Endothelial cell of umbilical vein (primary cell): ENCODE results near the gene KAT7. TPM values are rescaled to one million over a fixed set of nuclear protein-coding genes. Genes with fewer than 3 reads are reported as not detected.

Experiments
- BruUV-seq: library from RNA; stranded (reverse); fragments of 400-500 nt; replicated peaks from 2 replicates; lab custom pipeline; 2021; lab: Mats Ljungman, UMichigan
- CTCF ChIA-PET: fragments of 300-600, 350-600 bp; sonication (Branson Sonifier 250); formaldehyde crosslinking; loops from one replicate; lab custom pipeline; 2021; ENCODE audit warnings: antibody characterized with exemption, inconsistent platforms; lab: Charles Lee
- POLR2A ChIA-PET: fragments of 300-600, 350-600 bp; sonication (Branson Sonifier 250); formaldehyde crosslinking; loops from one replicate; lab custom pipeline; 2021; ENCODE audit warnings: antibody characterized with exemption, inconsistent platforms; lab: Charles Lee
- DNase-seq: peaks from one replicate; pipeline ENCODE4 v3.0.0-alpha.2; 2011; ENCODE audit warnings: low read depth, low spot score
- FAIRE-seq: peaks from 2 replicates; lab custom pipeline; 2011; peaks lifted over from hg19 to GRCh38; lab: Jason Lieb, UNC
- H2AFZ ChIP-seq: 2 replicates; pipeline ENCODE4 v1.6.0; 2012; ENCODE audit warnings: low read depth, low read length, control low read depth, inconsistent platforms
- H3K27ac ChIP-seq: 2 replicates; pipeline ENCODE4 v1.5.1; 2011; ENCODE audit warnings: low read depth, mild to moderate bottlenecking, control low read depth, low read length, moderate library complexity; ENCODE audit not compliant: insufficient read depth
- H3K27me3 ChIP-seq, 2 experiments: 2 replicates each; pipeline versions ENCODE4 v1.6.0 to v1.6.1; 2011; ENCODE audit warnings: low read length in 2 of 2, mixed read lengths in 1 of 2; ENCODE audit not compliant: control insufficient read depth in 2 of 2, insufficient read depth in 2 of 2
- H3K36me3 ChIP-seq, 2 experiments: 2 replicates in 1 of 2; 3 replicates in 1 of 2; pipeline ENCODE4 v1.5.1; 2011; ENCODE audit warnings: low read length in 2 of 2, mild to moderate bottlenecking in 1 of 2, moderate library complexity in 1 of 2; ENCODE audit not compliant: control insufficient read depth in 2 of 2, insufficient read depth in 2 of 2; ENCODE audit errors: extremely low read depth in 1 of 2
- H3K4me1 ChIP-seq: 3 replicates; pipeline ENCODE4 v1.5.1; 2011; ENCODE audit warnings: mild to moderate bottlenecking, low read length; ENCODE audit not compliant: control insufficient read depth, insufficient read depth; ENCODE audit errors: extremely low read depth
- H3K4me2 ChIP-seq: 2 replicates; pipeline ENCODE4 v1.6.1; 2011; ENCODE audit warnings: low read length, control low read depth, mixed read lengths; ENCODE audit not compliant: insufficient read depth
- H3K4me3 ChIP-seq, 3 experiments: fragments of 200-600 bp in 1 of 3; sonication (generic), shearing (Covaris generic) in 1 of 3; replicated peaks in 1 of 3; 2 replicates each; pipeline ENCODE4 v1.5.1; 2011 to 2016; ENCODE audit warnings: control low read depth in 3 of 3, low read length in 3 of 3, mild to moderate bottlenecking in 2 of 3, inconsistent platforms in 1 of 3, low read depth in 1 of 3, moderate library complexity in 1 of 3; ENCODE audit not compliant: insufficient read depth in 1 of 3
- H3K79me2 ChIP-seq: 2 replicates; pipeline ENCODE4 v1.6.0; 2012; ENCODE audit warnings: low read length, inconsistent platforms; ENCODE audit not compliant: control insufficient read depth, insufficient read depth
- H3K9ac ChIP-seq: replicated peaks from 2 replicates; pipeline ENCODE3; 2011; ENCODE audit warnings: low read length, control low read depth; ENCODE audit not compliant: insufficient read depth; ENCODE audit errors: extremely low read depth
- H3K9me1 ChIP-seq: replicated peaks from 3 replicates; pipeline ENCODE4 v1.6.0; 2011; ENCODE audit warnings: mild to moderate bottlenecking, low read length; ENCODE audit not compliant: control insufficient read depth, insufficient read depth; ENCODE audit errors: extremely low read depth
- H3K9me3 ChIP-seq: replicated peaks from 2 replicates; pipeline ENCODE4 v1.5.1; 2012; ENCODE audit warnings: low read length, inconsistent platforms; ENCODE audit not compliant: control insufficient read depth, insufficient read depth
- H4K20me1 ChIP-seq: replicated peaks from 2 replicates; pipeline ENCODE3; 2011; ENCODE audit warnings: mild to moderate bottlenecking, low read length; ENCODE audit not compliant: control insufficient read depth, insufficient read depth; ENCODE audit errors: extremely low read depth
- CTCF ChIP-seq, 2 donors: IDR thresholded peaks; 1 replicate in 1 of 2; 2 replicates in 1 of 2; pipeline ENCODE4 v1.5.1; 2011; ENCODE audit warnings: low read length in 2 of 2, mild to moderate bottlenecking in 2 of 2, moderate library complexity in 2 of 2, control low read depth in 1 of 2, inconsistent platforms in 1 of 2, low read depth in 1 of 2; ENCODE audit not compliant: insufficient read depth in 1 of 2; ENCODE audit errors: extremely low read depth in 1 of 2
- EZH2 ChIP-seq: IDR thresholded peaks from 2 replicates; pipeline ENCODE4 v1.6.1; 2012; ENCODE audit warnings: borderline replicate concordance, low read depth, mild to moderate bottlenecking, moderate library complexity, low read length, inconsistent platforms; ENCODE audit not compliant: severe bottlenecking
- FOS ChIP-seq: IDR thresholded peaks from 2 replicates; pipeline ENCODE4 v1.6.1; 2011; ENCODE audit warnings: mild to moderate bottlenecking, low read length, moderate library complexity, borderline replicate concordance; ENCODE audit not compliant: insufficient read depth
- GATA2 ChIP-seq: IDR thresholded peaks from 2 replicates; pipeline ENCODE4 v1.7.0; 2011; ENCODE audit warnings: low read depth, mild to moderate bottlenecking, moderate library complexity, mixed read lengths, low read length; ENCODE audit not compliant: insufficient read length, insufficient read depth
- JUN ChIP-seq: IDR thresholded peaks from 2 replicates; pipeline ENCODE4 v1.6.1; 2011; ENCODE audit warnings: borderline replicate concordance, low read depth; ENCODE audit not compliant: insufficient read length, insufficient read depth
- MYC ChIP-seq: IDR thresholded peaks from one replicate; pipeline ENCODE4 v1.6.1; 2011; ENCODE audit warnings: mild to moderate bottlenecking, low read depth, low read length
- POLR2A ChIP-seq: IDR thresholded peaks from 2 replicates; pipeline ENCODE4 v1.6.1; 2012; ENCODE audit warnings: low read depth, mild to moderate bottlenecking, control low read depth, low read length
- POLR2AphosphoS5 ChIP-seq: IDR thresholded peaks from 2 replicates; pipeline ENCODE4 v1.6.1; 2012; ENCODE audit warnings: low read depth, mild to moderate bottlenecking, control low read depth, low read length, moderate library complexity; ENCODE audit not compliant: insufficient read depth
- dilution Hi-C: fragments of 300-500 bp; cut with MboI; formaldehyde crosslinking; loops from one replicate; pipeline ENCODE4 v1.15.0; 2019; ENCODE audit warnings: low sequenced_read_pairs; ENCODE audit not compliant: extremely low pct_ligation_motif_present
- intact Hi-C: fragments of 100-400 bp; cut with micrococcal nuclease; formaldehyde crosslinking; loops from one replicate; pipeline ENCODE4 v1.10.0; 2022
- polyA plus RNA-seq, 4 experiments: library from polyadenylated mRNA; depleted of rRNA in 3 of 4; stranded (reverse) in 3 of 4; unstranded in 1 of 4; fragments of >200 nt; gene quantifications; 2 replicates each; pipeline versions ENCODE4 v1.2.1 to v1.2.3, GENCODE V29; 2011 to 2012; ENCODE audit warnings: missing spikeins in 1 of 4
- total RNA-seq: library from RNA; stranded (reverse); gene quantifications from 2 replicates; pipeline ENCODE4 v1.2.3, GENCODE V29; 2021
- TF ChIP-seq, protein P1 (sequence below): IDR thresholded peaks from 2 replicates; pipeline ENCODE4 v1.6.1; 2011; ENCODE audit not compliant: insufficient read depth, insufficient read length

KAT7 gene
- total and polyA plus RNA-seq, 2 donors (not counting 3 experiments of a cell fraction or from before 2014, with no cell fraction given) = 44.5 to 66.2 TPM

DNA sequence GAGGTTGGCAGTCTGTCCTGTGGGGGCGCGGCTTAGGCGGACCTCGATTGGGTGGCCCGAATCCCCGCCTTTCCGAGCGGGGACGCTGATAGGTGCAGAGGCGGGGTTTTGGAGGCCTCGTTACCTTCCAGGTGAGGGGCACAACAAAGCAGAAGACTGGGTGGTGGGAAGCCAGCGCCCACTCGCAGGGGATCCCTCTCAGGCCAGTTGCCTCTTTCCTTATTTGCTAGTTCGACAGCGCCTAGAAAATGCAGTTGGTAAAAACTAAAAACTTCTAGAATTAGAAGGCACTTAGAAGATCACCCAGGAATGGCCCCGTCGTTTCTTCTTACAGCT is 730 bp downstream of the KAT7 start:
- Histone ChIP-seq H3K4me2 (peak overlapping the region; percentile 87), H3K9ac (no peak overlapping the region), H3K4me3 (peak overlapping the region in 2 of 3 experiments; percentile 35 to 62), H3K79me2 (peaks cover 48% of the 10 kb centered on the region), H3K9me3 (no peaks in the 10 kb centered on the region), H2AFZ (no peak overlapping the region), H3K4me1 (peaks cover 16% of the 10 kb centered on the region), H3K36me3 (peaks cover 4 to 8% of the 10 kb centered on the region in 2 experiments), H4K20me1 (peaks cover 6% of the 10 kb centered on the region), H3K27me3 (no peaks in the 10 kb centered on the region), H3K9me1 (no peaks in the 10 kb centered on the region), H3K27ac (no peak overlapping the region)
- dilution Hi-C loops = no loop called here
- CTCF ChIA-PET = interaction anchor here (2.4 kb wide), 1 partner anchor 81 kb away, joined by 21 read pairs; the partner anchor contains the start of gene SLC35B1
- intact Hi-C loops = loop anchor here (1.0 kb wide), 1 partner anchor 43 kb away; no protein-coding TSS in a partner anchor
- TF ChIP-seq POLR2A = no peak
- TF ChIP-seq MYC = no peak
- no peak for TF ChIP-seq POLR2AphosphoS5
- DNase-seq = no peak
- no peak for FAIRE-seq
- POLR2A ChIA-PET = interaction anchor here (2.3 kb wide), 1 partner anchor 25 kb away, joined by 9 read pairs; the partner anchor contains the start of gene FAM117A
- BruUV-seq = no TSS peak

DNA sequence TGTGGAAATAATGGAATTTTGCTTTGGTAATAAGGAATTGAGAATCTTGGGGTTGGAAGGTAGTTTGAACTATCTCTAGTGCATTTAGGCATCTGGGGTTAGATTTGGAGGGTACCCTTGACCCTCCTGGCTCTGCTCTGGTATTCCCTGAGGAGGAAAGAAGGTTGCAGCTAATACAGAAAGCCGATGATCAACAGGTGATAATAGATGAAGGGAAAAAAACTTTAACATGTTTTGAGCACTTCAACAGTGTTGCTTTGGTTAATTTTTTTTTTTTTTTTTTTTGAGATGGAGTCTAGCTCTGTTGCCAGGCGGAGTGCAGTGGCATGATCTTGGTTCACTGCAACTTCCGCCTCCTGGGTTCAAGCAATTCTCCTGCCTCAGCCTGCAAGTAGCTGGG is 4.8 kb downstream of the KAT7 start:
- Histone ChIP-seq H3K27ac (no peak overlapping the region), H2AFZ (no peak overlapping the region), H3K4me1 (peaks cover 8% of the 10 kb centered on the region), H3K9me1 (no peaks in the 10 kb centered on the region), H3K9me3 (no peaks in the 10 kb centered on the region), H3K27me3 (no peaks in the 10 kb centered on the region), H3K79me2 (peaks cover 67% of the 10 kb centered on the region), H3K36me3 (peaks cover 10 to 11% of the 10 kb centered on the region in 2 experiments), H3K4me3 (no peak overlapping the region), H3K9ac (no peak overlapping the region), H4K20me1 (peaks cover 6% of the 10 kb centered on the region), H3K4me2 (no peak overlapping the region)
- FAIRE-seq (no peak), DNase-seq (no peak)
- ChIA-PET POLR2A (no interaction called here), CTCF (interaction anchor here (0.6 to 1.0 kb wide), 3 partner anchors 9 to 204 kb away, joined by 3 to 4 read pairs (median 3); no protein-coding TSS in a partner anchor)
- BruUV-seq = no TSS peak
- TF ChIP-seq JUN = no peak
- no peak for TF ChIP-seq POLR2A
- TF ChIP-seq GATA2 = no peak
- no peak for TF ChIP-seq FOS
- no peak for TF ChIP-seq POLR2AphosphoS5
- no peak for TF ChIP-seq MYC
- no peak for TF ChIP-seq CTCF (IDR thresholded peaks at IDR 0.05; ENCODE audit: extremely low read depth in 1 of 2, insufficient read depth in 1 of 2, low read depth in 1 of 2, low read length in 2 of 2)
- no peak for TF ChIP-seq EZH2
- TF ChIP-seq, protein P1, sequence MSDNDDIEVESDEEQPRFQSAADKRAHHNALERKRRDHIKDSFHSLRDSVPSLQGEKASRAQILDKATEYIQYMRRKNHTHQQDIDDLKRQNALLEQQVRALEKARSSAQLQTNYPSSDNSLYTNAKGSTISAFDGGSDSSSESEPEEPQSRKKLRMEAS = no peak
- dilution Hi-C loops (no loop called here), intact Hi-C loops (no loop called here)
